NCI-H187 (cell line): ENCODE results near the gene PIH1D1.
"Not testable (repeated sequence)": the region's sequence is repeated elsewhere in the genome, so short reads cannot be mapped to it uniquely, and the experiment has no call there.

Experiments
- DNase-seq, 2 experiments: peaks; one replicate each; lab custom pipeline; 2025; lab: John Stamatoyannopoulos, UW

Gene PIH1D1

DNA sequence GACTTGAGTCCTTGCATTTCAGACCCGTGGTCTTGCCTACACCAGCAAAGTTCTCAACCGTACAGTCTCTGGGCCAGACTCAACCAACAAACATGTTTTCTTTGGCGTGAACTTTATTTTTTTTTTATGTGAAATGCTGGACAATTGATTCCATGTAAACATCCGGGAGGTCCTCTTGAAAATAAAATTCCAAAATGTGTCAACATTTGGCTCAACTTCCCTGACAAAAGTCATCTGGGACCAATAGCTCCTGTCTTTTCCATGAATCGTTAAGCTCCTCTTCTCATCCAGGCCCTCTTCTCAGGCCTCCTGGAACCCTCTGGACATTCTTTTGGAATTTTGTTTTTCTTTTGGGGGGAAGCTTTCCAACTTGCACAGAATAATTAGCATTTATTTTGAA is 4.2 kb upstream of the PIH1D1 start:
- DNase-seq, result no peak

DNA sequence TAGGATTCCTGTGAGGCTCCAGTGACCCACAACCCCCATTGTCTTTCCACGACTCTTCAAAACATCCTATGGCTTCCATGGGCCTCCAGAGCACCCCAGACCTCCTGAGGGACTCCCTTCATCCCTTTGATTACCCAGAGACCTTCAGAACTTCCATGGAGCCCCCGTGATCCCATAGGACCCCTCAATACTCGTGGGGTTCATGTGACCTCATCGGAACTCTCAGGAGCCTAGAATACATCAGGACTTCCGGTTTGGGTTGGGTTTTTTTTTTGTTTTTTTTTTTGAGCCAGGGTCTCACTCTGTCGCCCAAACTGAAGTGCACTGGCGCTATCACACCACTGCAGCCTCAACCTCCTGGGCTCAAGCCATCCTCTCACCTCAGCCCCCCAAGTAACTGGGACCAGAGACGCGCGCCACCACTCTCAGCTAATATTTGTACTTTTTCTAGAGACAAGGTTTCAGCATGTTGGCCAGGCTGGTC is 2.2 kb upstream of the PIH1D1 start:
- DNase-seq, result no peak

DNA sequence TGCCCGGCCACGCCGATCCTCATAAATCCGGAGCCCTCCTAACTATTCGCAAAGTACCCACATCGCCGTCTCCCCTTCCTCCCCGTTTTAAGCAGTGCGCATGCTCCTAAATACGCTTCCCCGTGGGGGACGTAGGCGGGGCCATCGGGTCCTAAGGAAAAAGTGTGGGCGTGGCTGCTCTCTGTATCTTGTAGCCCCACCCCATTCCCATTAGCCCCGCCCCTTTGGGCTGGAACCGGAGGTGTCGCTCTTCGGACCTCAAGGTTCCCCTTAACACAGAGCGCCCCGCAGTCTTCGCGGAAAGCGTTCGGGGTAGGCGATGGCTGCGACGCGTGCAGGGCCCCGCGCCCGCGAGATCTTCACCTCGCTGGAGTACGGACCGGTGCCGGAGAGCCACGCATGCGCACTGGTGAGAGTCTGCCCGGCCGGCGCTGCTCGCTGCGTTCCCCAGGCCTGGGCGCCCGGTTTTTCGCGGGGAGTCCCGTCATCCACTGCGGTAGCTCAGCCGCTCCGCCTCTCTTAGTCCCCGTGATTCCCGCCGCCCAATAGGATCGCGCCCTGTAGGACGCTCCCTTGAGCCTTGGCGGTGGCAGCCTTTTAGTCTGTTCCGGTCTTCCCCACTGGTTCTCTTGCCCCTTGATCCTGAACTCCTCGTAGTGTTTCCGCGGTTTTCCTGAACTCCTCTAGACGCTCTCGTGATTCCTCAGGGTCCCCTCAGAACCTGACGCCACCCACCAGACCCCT is 1.6 kb upstream of the PIH1D1 start, which contains the start of gene ALDH16A1:
TSS of gene ALDH16A1 (plus strand) at position 213 of the 744 bp plus-strand sequence. CDS start at position 320, 107 bp downstream.
- DNase-seq, result peak; percentile 98 to 99

DNA sequence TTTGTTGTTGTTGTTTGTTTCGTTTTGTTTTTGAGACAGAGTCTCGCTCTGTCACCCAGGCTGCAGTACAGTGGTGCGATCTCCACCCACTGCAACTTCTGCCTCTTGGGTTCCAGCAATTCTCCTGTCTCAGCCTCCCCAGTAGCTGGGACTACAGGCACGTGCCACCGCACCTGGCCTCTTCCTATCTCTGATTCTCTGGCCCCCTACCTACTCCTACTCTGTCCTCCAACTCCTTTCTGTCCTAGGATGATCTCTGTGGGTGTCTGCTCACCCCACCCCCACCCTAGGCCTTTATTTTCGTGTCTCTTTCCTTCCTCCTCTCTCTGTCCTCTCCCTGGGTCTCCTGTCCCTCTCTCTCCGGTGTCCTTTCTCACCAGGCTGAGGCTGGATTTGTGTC is 1.2 kb downstream of the PIH1D1 start:
- no peak for DNase-seq

DNA sequence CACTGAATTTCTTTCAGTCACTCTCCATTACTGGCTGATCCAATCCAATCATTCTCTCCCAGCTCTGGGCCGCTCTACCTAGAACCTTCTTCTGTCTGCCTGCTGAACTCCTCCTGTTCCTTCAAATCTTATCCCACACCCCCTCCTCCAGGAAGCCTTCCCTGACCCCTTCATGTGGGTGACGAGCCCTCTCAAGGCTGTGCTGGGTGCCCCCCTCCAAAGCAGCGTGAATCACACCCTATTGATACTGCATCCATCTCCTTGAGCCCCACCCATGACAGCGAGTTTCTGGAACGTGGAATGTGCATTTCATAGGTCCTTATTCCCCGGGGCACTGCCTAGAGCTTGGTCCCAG is 3.2 kb downstream of the PIH1D1 start:
- DNase-seq, result no peak

DNA sequence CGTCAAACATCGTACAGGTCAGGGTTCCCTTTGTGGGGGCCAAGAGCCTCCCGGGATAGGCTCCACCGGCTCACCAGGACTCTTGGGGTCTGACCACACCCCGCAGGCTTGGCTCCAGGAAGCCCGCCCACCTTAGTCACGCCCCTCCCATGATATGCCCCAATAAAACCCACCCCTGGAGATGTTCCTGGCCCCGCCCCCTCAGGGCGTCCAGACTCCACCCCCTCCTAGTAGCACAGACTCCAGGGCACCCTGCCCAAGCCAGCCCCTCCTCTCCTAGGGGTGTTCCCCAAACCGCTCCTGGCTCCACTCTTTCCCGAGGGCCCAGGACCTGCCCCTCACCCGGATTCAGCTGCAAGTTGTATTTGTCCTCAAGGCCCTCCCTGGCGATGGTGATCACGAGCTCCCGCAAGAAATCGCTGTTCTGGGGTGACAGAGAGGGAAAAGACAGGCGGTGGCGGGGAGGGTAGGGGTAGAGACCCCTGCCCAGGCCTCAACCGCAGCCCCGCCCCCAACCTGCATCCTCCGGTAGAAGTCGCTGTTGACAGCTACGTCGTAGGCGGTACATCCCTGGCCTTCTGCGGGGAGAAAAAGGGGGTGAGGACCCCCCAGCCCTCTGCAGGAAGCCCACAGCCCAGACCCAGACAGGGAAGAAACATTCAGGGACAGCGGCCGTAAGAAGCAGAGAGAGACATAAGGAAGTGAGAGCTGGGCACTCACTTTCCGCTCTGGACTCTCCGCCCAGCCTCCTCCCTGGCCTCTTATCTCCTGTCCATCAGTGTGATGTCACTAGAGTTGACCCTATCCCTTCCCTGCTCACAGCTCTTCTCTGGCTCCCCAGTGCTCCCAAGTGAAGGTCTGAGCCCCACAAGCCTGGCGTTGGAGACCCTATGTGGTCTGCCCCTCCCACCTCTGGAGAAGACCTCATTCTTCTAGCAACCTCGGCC is 3.9 kb downstream of the PIH1D1 start:
- DNase-seq, result no peak

DNA sequence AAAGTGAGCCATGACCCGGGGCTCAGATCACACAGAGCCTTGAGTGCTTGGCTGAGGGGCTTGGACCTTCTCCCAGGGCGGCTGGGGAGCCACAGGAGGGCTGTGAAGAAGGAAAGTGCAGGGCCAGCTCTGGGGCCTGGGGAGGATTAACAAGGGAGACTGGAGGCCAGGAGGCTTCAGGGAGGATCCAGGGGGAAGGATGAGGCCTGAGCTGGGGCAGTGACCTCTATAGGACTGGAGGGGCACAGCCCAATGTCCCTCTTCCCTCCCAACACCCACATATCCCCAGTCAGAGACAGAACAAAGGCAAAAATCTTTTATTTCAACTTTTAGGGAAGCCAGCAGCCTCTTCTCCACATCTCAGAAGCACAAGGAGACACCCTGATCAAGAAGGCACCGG is 5.6 kb downstream of the PIH1D1 start:
- no peak for DNase-seq

DNA sequence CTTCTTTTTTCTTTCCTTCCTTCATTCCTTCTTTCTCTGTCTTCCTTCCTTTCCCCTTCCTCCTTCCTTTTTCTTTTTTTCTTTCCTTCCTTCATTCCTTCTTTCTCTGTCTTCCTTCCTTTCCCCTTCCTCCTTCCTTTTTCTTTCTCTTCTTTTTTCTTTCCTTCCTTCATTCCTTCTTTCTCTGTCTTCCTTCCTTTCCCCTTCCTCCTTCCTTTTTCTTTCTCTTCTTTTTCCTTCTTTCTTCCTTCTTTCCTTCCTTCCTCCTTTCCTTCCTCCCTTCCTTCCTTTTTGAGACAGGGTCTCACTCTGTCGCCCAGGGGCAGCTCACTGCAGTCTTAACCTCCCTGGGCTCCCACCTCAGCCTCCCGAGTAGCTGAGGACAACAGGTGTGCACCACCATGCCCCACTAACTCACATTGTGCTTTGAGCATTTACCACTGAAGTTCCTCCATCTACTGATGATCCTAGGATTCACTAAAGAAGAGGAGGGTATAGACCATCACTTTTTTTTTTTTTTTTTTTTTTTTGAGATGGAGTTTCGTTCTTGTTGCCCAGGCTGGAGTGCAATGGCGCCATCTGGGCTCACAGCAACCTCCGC is 7.4 kb downstream of the PIH1D1 start:
- not testable (repeated sequence) for DNase-seq

DNA sequence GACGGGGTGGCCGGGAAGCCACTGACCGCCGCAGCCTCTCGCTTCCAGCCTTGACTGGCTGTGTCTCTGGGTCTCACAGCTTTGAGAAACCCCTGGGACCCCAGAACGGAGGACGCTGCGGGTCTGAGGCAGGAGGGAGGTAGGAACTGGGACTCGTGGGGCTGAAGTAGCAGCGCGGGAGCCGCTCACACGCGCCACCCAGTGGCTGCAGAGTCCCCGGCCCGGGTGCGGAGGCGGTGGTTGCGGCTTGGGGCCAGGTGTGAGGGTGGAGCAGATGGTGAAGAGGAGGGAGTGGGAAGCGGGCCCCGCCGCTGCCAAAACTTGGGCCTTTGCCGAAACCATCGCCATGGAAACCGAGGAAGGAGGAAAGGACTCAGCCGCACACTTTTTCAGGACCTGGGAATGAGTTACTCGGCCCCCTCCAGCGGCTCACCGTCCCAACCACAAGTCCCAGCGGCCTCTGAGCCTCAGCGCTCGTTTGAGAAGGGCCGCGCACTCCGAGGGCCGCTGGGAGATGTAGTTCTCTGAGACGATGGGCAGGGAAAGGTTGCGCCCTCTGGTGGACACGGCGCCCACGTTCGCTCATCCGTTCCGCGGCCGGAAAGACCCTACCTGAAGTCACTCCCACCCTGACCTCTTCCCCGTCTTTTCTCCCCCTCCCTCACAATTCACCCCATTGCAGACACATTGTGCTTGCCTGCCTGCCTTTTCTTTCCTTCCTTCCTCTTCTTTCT is 8.1 kb downstream of the PIH1D1 start:
- peak; percentile 96 to 99 for DNase-seq

DNA sequence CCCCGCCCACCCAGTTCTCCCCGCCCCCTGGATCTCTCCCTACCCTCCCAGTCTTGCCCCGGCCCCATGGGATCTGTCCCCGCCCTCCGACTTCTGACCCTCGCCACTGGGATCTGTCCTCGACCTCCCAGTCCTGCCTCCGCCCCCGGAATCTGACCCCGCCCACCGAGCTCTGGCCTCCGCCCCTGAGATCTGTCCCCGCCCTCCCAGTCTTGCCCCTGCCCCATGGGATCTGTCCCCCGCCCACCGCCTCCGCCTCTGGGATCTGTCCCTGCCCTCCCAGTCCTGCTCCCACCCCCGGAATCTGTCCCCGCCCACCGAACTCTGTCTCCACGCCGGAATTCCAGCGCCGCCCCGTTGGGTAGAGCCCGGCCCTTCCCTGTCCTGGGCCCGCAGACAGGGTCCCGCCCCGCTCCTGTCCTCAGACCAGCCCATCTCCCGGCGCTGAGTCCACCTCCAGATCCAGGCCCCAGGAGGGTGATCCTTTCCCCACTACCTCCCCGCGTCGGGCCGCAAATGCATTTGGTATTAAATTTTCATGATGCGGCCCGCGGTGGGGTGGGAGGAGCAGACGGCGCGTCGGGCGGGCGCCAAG is 8.7 kb downstream of the PIH1D1 start:
- peak; percentile 70 to 88 for DNase-seq

DNA sequence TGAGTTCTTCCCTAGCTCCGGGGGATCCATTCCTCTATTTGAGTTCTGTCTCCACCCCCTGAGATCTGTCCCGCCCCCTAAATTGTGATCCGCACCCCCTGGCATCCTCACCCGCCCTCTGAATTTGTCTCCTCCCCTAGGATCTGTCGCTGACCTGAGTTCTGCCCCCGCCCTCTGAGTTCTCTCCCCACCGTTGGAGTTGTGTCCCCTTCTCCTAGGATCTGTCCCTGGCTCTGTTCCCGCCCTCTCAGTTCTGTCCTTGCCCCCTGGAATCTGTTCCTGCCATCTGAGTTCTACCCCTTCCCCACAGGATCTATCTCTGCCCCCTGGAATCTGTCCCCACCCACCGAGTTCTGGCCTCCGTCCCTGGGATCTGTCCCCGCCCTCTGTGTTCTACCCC is 9.3 kb downstream of the PIH1D1 start:
- no peak for DNase-seq

DNA sequence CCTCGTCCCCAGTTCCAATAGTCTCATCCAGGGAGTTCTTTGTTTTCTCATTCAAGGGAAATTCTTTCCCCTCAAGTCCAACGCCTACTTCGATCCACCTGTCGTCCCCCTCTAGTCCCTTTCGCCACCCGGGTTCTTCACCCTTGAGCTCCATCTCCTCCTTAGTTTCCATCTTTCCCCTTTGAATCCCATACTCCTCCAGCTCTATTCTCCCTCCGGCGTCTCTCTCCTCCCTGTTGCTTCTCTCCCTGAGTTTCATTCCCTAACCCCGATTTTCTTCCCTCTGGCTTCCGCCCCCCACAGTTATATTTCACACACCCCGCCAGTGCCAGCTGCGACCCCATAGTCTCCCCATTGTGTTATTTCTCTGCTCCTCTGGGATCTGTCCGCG is 9.7 kb downstream of the PIH1D1 start:
- DNase-seq, result no peak

DNA sequence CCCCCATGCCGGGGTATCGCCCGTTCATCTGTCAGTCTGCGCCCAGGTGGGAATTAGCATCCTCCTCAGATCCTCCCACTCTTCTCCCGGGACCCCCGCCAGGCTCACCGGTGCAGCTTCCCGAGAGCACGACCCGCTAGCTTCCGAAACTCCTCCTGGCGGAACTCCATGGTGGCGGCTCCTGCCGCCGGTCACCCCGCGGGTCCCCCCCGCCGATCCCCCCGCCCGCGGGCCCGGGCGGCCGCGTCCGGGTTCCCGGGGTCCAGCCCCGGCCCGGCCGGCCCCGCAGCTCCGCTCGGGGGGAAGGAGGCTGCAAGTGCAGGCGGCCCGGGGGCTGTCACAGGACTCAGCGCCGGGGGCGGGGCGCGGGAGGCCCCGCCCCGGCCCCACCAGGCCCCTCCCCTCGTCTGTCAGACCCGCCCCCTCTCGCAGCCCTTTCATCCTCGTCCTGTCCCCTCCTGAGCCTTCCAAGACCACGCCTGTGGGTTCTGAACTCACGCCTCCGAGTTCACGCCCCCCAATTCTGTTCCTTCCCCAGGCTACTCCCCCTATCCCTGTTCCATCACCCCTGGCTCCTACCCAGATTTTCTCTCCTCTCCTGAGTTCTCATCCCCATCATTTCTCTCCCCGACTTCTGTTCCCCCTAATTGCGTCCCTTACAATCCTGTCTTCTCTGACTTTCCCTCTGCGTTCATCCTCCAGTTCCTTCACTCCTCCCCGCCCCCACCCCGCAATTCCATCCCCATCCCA is 10.2 kb downstream of the PIH1D1 start, which contains the start of gene SLC17A7:
TSS of gene SLC17A7 (minus strand) at position 318 of the 750 bp plus-strand sequence. CDS start at position 170, 148 bp downstream.
- no peak for DNase-seq

DNA sequence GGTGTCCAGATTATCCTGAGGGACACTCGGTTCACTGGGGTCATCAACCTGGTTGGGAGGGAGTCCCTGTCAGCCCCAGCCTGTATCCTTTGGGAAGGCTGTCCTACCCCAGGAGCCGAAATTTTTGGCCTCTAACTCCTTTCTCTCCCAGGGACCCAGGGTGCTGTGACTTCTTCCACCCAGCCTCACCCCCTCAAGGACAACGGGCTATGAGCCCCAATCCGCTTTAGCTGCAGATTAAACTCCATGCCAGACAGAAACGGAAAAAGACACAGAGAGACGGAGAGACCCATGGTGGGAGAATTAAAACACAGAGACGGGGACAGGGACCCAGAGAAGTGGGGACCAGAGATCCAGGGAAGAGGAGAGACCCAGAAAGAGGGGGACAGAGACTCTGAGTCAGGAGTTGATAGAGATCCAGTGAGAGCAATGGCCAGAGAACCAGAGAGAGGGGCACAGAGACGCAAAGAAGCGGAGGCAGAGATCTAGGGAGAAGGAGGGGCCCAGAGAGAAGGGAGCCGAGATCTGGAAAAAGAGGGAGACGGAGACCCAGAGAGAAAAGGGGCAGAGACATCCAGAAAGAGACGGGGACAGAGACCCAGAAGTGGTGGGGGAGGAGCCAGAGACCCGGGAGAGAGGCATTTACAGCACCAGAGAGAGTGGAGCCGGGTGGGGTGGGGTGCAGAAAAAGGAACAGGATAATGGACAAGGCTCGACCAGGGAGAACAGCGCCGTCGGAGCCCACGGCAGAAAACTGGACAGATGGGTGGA is 11.0 kb downstream of the PIH1D1 start:
- no peak for DNase-seq

DNA sequence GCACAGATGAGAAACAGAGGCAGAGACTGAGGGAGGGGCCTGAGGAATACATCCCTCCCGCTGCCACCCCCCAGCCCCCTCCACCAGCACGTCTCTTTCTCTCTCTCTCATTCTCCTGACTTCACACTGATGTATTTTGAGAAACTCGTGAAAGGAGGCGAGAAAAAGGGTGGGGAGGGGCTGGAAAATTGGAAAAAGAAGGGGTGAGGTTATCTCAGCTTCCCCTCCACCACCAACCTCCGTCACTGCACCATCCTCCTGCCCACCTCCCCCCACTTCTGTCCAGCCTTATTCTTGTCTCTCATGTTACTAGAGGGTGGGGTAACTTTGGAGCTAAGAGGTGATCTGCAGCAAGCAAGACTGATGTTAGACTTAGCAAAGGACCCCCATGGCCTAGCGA is 11.8 kb downstream of the PIH1D1 start:
- DNase-seq, result no peak

DNA sequence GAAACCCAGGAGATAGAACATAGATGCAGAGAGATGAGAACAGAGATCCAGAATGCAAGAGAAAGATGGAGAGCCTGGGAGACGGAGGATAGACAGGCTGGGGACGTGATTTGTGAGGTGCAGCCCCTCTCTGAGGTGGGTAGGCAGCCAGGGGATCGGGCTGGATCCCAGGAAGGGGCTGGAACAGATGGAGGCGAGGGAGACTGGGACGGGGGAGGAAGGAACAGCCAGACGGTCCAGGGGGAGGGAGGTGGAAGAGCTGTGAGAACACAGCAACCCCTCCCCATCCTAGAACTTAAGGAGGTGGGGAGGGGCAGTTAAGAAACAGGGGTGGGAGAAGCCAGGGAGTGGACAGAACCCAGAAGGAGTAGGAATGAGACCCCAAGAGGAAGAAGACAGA is 13.4 kb downstream of the PIH1D1 start:
- DNase-seq, result no peak

DNA sequence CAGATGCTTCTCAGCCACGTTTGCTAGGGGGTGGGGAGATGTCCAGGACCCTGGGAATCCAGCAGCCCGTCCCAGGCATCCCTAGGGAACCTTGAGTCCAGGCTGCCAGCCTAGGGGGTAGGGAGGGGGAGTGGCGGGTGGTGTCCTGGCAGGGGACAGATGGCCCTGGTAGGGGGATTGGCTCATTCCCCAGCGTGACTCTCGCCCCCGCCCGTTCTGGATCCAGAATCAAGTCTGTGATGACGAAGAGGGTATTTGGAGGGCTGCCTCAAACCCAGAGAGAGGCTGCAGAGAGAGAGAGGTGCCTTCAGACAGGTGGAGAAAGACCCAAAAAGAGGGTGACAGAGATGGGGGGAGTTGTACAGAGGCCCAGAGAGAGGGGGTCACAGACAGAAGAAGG is 14.4 kb downstream of the PIH1D1 start:
- DNase-seq, result no peak

DNA sequence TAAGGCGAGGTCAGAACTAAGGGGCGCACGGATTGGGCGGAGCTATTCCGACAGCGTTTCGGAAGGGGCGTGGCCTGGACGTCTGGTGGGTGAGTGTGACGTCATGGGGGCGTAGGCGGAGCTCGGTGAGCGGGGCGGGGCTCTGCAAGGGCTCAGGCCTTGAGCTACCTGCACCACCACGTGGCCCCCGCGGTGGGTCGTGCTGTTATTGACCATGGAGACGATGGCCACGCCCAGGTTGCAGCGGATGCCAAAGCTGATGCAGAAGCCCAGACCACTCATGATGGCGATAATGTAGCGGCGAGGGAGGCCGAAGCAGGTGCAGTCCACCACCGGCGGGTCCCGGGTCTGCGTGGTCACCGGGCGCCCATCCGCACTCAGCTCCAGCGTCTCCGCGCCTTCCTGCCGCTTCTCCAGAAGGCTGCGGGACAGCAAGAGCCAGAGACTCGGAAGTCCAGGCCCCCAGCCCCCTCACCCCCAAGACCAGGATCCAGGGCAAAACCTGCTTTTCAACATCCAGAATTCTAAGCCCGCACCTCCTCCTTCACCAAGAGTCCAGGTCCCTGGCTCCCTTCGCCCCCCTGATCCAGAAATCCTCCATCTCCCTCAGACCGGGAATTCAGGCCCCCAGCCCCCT is 15.1 kb downstream of the PIH1D1 start:
- DNase-seq, result no peak

DNA sequence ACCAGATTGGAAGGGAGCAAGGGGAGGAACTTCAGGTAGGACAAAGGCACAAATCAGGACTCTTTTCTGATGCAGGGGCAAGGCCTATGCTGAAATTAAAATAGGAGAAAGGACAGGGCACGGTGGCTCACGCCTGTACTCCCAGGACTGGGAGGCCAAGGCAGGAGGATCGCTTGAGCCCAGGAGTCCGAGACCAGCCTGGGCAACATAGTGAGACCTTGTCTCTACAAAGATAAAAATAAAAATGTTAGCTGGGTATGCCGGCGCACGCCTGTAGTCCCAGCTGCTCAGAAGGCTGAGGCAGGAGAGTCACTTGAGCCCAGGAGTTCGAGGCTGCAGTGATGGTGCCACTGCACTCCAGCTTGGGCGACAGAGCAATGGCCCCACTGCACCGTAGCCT is 15.9 kb downstream of the PIH1D1 start:
- no peak for DNase-seq
